Forelimb muscle (tissue), 1 donor: ENCODE results near the gene SPOCK3. TPM values are rescaled to one million over a fixed set of nuclear protein-coding genes. Genes with fewer than 3 reads are reported as not detected.
"Not testable (repeated sequence)": the region's sequence is repeated elsewhere in the genome, so short reads cannot be mapped to it uniquely, and the experiment has no call there.

Source experiments
- DNase-seq: peaks from one replicate; pipeline ENCODE4 v3.0.0-alpha.2; 2013; ENCODE audit warnings: low read depth
- polyA plus RNA-seq: library from polyadenylated mRNA; unstranded; fragments of 120-200 nt; gene quantifications from one replicate; pipeline ENCODE4 v1.2.1, GENCODE V29; 2013; ENCODE audit not compliant: insufficient read length

The SPOCK3 gene
- 0.86 TPM for polyA plus RNA-seq

GRCh38 chr4:167234316-167234881, at the start of gene SPOCK3:
SPOCK3 (minus strand) TSS chr4:167234494.
- DNase-seq = no peak

GRCh38 chr4:167282171-167282864, 48.0 kb upstream of the SPOCK3 start:
- DNase-seq = no peak

DNA sequence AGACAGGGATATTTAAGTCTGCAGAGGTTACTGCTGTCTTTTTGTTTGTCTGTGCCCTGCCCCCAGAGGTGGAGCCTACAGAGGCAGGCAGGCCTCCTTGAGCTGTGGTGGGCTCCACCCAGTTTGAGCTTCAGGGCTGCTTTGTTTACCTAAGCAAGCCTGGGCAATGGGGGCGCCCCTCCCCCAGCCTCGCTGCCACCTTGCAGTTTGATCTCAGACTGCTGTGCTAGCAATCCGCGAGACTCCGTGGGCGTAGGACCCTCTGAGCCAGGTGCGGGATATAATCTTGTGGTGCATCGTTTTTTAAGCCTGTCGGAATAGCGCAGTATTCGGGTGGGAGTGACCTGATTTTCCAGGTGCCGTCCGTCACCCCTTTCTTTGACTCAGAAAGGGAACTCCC, 47.3 kb upstream of the SPOCK3 start:
- DNase-seq = not testable (repeated sequence)

DNA sequence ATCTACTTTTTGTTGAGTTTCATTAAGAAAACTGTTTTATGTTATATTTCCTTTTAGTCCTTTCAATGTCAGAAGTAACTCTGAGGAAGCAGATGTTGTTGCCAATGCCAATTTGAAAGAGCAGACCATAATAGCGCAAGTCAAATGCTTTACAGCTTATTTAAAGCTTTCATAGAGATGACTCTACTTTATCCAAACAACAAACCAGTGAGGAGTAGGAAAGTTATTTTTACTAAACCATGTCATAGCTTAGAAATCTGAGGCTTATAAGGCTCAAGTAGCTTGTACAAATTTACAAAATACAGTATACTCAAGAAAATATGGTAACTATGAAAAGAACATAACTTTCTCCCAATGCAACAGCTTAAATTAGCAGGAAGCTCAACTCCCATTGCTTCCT, 40.1 kb upstream of the SPOCK3 start:
- DNase-seq = no peak

GRCh38 chr4:167265231-167265630, 30.9 kb upstream of the SPOCK3 start:
- no peak for DNase-seq

- DNase-seq = no peak
These were observed 14.0 kb upstream of the SPOCK3 start for GRCh38 chr4:167248271-167248670.

- no peak for DNase-seq
These were observed 5.3 kb upstream of the SPOCK3 start for GRCh38 chr4:167239627-167240026.

- DNase-seq = no peak
These were observed 3.9 kb upstream of the SPOCK3 start for GRCh38 chr4:167238226-167238625.

- DNase-seq = no peak
These were observed 494 bp downstream of the SPOCK3 start for GRCh38 chr4:167233685-167234315.

DNA sequence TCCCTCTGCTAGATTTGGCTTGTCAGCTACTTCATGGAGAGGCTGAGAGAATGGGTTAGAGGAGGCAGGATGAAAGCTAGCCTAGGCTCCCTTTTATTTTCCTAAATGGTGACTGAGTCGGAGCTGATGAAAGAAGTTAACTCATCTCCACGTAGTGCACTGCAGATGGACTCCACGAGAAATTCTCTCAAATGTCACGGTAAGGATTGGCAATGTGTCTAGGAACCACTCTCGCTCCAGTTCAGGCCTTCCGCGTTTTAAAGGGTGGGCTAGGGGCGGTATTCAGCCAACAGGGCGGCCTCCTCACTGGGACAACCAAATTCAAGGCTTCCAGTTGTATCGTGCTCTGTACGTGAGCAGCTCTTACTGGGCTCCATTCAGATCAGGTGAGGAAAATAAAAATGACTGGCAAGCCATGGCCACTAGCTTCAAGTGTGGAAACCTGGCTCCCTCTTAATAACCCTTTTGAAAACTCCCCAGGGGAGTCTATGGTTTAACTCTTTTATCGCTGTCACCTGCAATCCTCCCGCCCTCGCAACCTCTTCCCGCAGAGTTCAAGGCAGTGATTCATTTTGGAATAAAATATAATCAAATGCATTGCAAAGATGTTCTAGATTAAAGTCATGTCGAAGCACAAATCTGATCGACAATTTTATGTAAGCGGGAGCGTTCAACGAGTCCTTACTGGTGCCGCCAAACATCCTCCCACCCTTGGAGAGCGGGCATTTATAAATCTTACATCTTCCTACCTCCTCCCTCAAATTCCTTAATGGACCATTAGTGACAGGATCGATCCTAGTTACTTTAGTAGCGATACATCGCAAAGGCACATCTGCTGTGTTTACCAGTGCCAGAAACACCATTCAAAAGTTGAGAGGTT, 1.2 kb downstream of the SPOCK3 start:
- no peak for DNase-seq

- no peak for DNase-seq
These were observed 3.5 kb downstream of the SPOCK3 start for GRCh38 chr4:167230744-167231143.

DNA sequence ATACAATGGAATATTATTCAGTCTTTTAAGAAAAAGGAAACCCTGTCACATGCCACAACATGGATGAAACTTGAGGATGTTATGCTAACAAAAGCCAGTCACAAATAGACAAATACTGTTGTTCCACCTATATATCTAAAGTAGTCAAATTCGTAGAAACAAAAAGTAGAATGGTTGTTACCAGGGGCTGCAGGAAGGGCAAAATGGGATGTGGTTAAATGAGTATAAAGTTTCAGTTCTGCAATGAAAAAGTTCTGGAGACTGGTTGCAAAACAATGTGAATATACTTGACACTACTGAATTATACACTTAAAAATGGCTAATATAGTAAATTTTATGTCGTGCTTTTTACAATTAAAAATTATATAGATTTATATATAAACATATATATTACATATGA, 12.2 kb downstream of the SPOCK3 start:
- DNase-seq = no peak

DNA sequence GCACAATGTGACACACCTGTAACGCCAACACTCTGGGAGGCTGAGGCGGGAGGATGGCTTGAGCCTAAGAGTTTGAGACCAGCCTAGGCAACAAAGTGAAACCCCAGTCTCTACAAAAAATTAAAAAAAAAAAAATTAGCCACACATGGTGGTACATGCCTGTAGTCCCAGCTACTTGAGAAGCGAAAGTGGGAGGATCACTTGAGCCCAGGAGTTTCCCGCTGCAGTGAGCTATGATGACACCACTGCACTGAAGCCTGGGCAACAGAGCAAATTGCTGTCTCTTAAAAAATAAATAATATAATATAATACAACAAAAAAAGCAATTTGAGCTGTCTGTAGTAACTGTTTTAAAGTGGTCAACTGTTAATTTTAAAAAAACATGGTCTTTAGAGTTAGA, 13.2 kb downstream of the SPOCK3 start:
- DNase-seq = no peak

DNA sequence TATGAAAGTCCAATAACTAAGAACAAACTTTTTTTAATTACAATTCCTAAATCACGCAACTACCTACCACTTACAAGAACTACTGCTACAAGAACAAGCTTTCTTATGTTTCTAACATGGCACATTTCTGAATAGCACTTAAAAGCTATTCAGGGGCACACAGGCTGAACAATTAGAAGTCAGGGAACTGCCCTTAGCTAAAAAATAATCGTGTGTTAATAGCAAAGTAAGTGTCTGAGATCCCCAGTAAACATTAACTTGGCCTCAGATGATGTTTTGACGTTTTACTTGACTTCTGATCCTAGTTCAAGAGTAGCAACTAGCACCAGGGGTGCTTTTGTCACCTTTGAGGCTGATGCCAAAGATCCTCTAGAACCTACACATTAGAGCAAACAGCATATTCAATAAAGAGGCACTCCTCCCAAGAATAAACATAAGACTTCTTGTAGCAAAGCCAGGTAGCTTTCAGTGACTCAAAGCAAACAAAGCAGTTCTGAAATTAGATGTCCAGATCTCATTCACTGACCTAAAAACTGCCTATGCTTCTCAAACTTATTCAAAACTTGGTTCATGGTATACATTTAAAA, 16.2 kb downstream of the SPOCK3 start:
- no peak for DNase-seq

DNA sequence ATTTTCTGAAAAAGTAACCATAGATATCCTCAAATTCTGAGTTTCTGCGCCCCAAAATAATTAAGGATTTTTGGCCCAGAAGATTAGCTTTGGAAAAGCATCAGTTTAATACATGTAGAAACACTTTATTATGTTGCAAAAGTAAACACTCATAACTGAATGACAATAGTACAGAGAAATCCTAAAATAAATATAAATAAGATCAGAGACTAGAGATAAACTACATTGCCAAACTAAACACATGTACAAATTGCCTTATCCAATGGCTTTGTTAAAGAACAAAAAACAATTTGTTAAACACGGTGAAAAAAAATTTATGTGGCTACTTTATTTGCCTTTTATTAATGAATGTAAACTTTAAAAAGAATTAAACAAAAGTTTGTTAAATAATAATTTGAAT, 17.5 kb downstream of the SPOCK3 start:
- DNase-seq = no peak

DNA sequence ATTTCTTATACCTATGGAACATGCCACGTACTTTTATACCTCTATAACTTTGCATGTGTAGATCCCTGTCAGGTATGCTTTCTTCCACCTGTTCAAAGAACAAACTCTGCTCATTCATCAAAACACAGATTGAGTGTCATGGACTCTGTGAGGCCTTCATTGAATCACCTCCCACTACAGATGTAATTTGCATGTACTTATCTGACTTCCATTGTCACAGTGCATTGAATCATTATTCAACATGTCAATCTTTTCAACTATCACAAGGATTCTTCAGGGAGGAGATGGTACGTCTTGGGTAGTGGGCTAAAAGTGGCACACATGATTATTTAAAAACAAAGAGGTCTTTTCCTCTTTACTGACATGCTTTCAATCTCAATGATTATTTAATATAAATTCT, 24.1 kb downstream of the SPOCK3 start:
- DNase-seq = no peak

- DNase-seq = no peak
These were observed 37.8 kb downstream of the SPOCK3 start for GRCh38 chr4:167196344-167197012.

DNA sequence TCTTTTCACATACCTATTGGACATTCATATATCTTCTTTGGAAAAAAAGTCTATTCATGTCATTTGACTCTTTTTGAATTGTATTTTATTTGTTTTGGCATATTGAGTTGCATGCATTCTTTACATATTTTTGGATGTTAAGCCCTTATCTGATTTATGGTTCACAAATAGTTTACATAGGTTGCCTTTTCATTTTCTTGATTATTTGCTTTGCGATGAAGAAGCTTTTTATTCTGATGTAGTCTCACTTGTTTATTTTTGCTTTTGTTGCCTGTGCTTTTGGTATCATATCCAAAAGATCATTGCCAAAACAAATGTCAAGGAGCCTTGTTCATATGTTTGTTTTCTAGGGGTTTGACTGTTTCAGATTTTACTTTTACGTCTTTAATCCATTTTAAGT, 43.9 kb downstream of the SPOCK3 start:
- DNase-seq = no peak

- DNase-seq = no peak
These were observed 48.8 kb downstream of the SPOCK3 start for GRCh38 chr4:167185465-167185864.

DNA sequence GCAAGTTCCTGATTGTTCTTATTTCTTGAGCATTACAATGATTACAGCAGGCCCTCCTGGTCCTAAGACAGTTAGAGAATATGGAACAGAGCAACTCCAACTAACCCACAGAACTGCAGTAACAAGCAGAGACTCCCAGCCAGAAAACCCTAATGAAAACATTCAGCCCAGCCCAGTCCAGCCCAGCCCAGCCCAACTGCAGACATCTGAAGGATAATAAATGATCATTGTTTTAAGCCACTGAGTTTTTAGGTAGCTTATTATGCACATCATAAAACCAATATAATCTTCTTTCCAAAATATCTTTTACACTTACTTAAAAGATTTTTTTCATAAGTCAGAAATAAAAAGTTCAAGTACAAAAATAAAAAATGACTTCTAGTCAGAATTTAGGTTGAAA, 51.3 kb downstream of the SPOCK3 start:
- no peak for DNase-seq

DNA sequence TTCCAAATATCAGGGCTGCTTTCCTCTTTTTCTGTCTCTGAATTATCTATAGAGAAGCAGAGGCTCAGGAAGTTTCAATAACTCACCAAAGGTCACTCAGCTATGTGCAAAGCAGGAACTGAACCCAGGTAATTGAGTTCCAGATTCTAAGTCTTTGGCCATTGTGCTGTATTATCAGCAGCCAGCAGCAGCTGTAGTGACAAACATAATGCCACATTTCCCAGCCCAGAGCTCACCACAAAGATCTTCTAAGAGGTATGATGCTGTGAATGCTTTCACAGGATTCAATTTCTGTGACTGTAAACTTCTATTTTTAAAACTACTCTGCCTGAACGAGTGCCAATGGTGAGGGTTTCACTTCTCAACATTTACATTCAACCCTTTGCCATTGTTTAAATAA, 56.4 kb downstream of the SPOCK3 start:
- DNase-seq = no peak
